Endothelial cell of umbilical vein (primary cell): ENCODE results near the gene AIRE. TPM values are rescaled to one million over a fixed set of nuclear protein-coding genes. Genes with fewer than 3 reads are reported as not detected.

Experiments
- BruUV-seq: library from RNA; stranded (reverse); fragments of 400-500 nt; replicated peaks from 2 replicates; lab custom pipeline; 2021; lab: Mats Ljungman, UMichigan
- CTCF ChIA-PET: fragments of 300-600, 350-600 bp; sonication (Branson Sonifier 250); formaldehyde crosslinking; loops from one replicate; lab custom pipeline; 2021; ENCODE audit warnings: antibody characterized with exemption, inconsistent platforms; lab: Charles Lee
- POLR2A ChIA-PET: fragments of 300-600, 350-600 bp; sonication (Branson Sonifier 250); formaldehyde crosslinking; loops from one replicate; lab custom pipeline; 2021; ENCODE audit warnings: antibody characterized with exemption, inconsistent platforms; lab: Charles Lee
- DNase-seq: peaks from one replicate; pipeline ENCODE4 v3.0.0-alpha.2; 2011; ENCODE audit warnings: low read depth, low spot score
- FAIRE-seq: peaks from 2 replicates; lab custom pipeline; 2011; peaks lifted over from hg19 to GRCh38; lab: Jason Lieb, UNC
- H2AFZ ChIP-seq: 2 replicates; pipeline ENCODE4 v1.6.0; 2012; ENCODE audit warnings: low read depth, low read length, control low read depth, inconsistent platforms
- H3K27ac ChIP-seq: 2 replicates; pipeline ENCODE4 v1.5.1; 2011; ENCODE audit warnings: low read depth, mild to moderate bottlenecking, control low read depth, low read length, moderate library complexity; ENCODE audit not compliant: insufficient read depth
- H3K27me3 ChIP-seq, 2 experiments: 2 replicates each; pipeline versions ENCODE4 v1.6.0 to v1.6.1; 2011; ENCODE audit warnings: low read length in 2 of 2, mixed read lengths in 1 of 2; ENCODE audit not compliant: control insufficient read depth in 2 of 2, insufficient read depth in 2 of 2
- H3K36me3 ChIP-seq, 2 experiments: 2 replicates in 1 of 2; 3 replicates in 1 of 2; pipeline ENCODE4 v1.5.1; 2011; ENCODE audit warnings: low read length in 2 of 2, mild to moderate bottlenecking in 1 of 2, moderate library complexity in 1 of 2; ENCODE audit not compliant: control insufficient read depth in 2 of 2, insufficient read depth in 2 of 2; ENCODE audit errors: extremely low read depth in 1 of 2
- H3K4me1 ChIP-seq: 3 replicates; pipeline ENCODE4 v1.5.1; 2011; ENCODE audit warnings: mild to moderate bottlenecking, low read length; ENCODE audit not compliant: control insufficient read depth, insufficient read depth; ENCODE audit errors: extremely low read depth
- H3K4me2 ChIP-seq: 2 replicates; pipeline ENCODE4 v1.6.1; 2011; ENCODE audit warnings: low read length, control low read depth, mixed read lengths; ENCODE audit not compliant: insufficient read depth
- H3K4me3 ChIP-seq, 3 experiments: fragments of 200-600 bp in 1 of 3; sonication (generic), shearing (Covaris generic) in 1 of 3; replicated peaks in 1 of 3; 2 replicates each; pipeline ENCODE4 v1.5.1; 2011 to 2016; ENCODE audit warnings: control low read depth in 3 of 3, low read length in 3 of 3, mild to moderate bottlenecking in 2 of 3, inconsistent platforms in 1 of 3, low read depth in 1 of 3, moderate library complexity in 1 of 3; ENCODE audit not compliant: insufficient read depth in 1 of 3
- H3K79me2 ChIP-seq: 2 replicates; pipeline ENCODE4 v1.6.0; 2012; ENCODE audit warnings: low read length, inconsistent platforms; ENCODE audit not compliant: control insufficient read depth, insufficient read depth
- H3K9ac ChIP-seq: replicated peaks from 2 replicates; pipeline ENCODE3; 2011; ENCODE audit warnings: low read length, control low read depth; ENCODE audit not compliant: insufficient read depth; ENCODE audit errors: extremely low read depth
- H3K9me1 ChIP-seq: replicated peaks from 3 replicates; pipeline ENCODE4 v1.6.0; 2011; ENCODE audit warnings: mild to moderate bottlenecking, low read length; ENCODE audit not compliant: control insufficient read depth, insufficient read depth; ENCODE audit errors: extremely low read depth
- H3K9me3 ChIP-seq: replicated peaks from 2 replicates; pipeline ENCODE4 v1.5.1; 2012; ENCODE audit warnings: low read length, inconsistent platforms; ENCODE audit not compliant: control insufficient read depth, insufficient read depth
- H4K20me1 ChIP-seq: replicated peaks from 2 replicates; pipeline ENCODE3; 2011; ENCODE audit warnings: mild to moderate bottlenecking, low read length; ENCODE audit not compliant: control insufficient read depth, insufficient read depth; ENCODE audit errors: extremely low read depth
- EZH2 ChIP-seq: IDR thresholded peaks from 2 replicates; pipeline ENCODE4 v1.6.1; 2012; ENCODE audit warnings: borderline replicate concordance, low read depth, mild to moderate bottlenecking, moderate library complexity, low read length, inconsistent platforms; ENCODE audit not compliant: severe bottlenecking
- FOS ChIP-seq: IDR thresholded peaks from 2 replicates; pipeline ENCODE4 v1.6.1; 2011; ENCODE audit warnings: mild to moderate bottlenecking, low read length, moderate library complexity, borderline replicate concordance; ENCODE audit not compliant: insufficient read depth
- GATA2 ChIP-seq: IDR thresholded peaks from 2 replicates; pipeline ENCODE4 v1.7.0; 2011; ENCODE audit warnings: low read depth, mild to moderate bottlenecking, moderate library complexity, mixed read lengths, low read length; ENCODE audit not compliant: insufficient read length, insufficient read depth
- JUN ChIP-seq: IDR thresholded peaks from 2 replicates; pipeline ENCODE4 v1.6.1; 2011; ENCODE audit warnings: borderline replicate concordance, low read depth; ENCODE audit not compliant: insufficient read length, insufficient read depth
- MYC ChIP-seq: IDR thresholded peaks from one replicate; pipeline ENCODE4 v1.6.1; 2011; ENCODE audit warnings: mild to moderate bottlenecking, low read depth, low read length
- POLR2A ChIP-seq: IDR thresholded peaks from 2 replicates; pipeline ENCODE4 v1.6.1; 2012; ENCODE audit warnings: low read depth, mild to moderate bottlenecking, control low read depth, low read length
- POLR2AphosphoS5 ChIP-seq: IDR thresholded peaks from 2 replicates; pipeline ENCODE4 v1.6.1; 2012; ENCODE audit warnings: low read depth, mild to moderate bottlenecking, control low read depth, low read length, moderate library complexity; ENCODE audit not compliant: insufficient read depth
- dilution Hi-C: fragments of 300-500 bp; cut with MboI; formaldehyde crosslinking; loops from one replicate; pipeline ENCODE4 v1.15.0; 2019; ENCODE audit warnings: low sequenced_read_pairs; ENCODE audit not compliant: extremely low pct_ligation_motif_present
- intact Hi-C: fragments of 100-400 bp; cut with micrococcal nuclease; formaldehyde crosslinking; loops from one replicate; pipeline ENCODE4 v1.10.0; 2022
- polyA plus RNA-seq, 4 experiments: library from polyadenylated mRNA; depleted of rRNA in 3 of 4; stranded (reverse) in 3 of 4; unstranded in 1 of 4; fragments of >200 nt; gene quantifications; 2 replicates each; pipeline versions ENCODE4 v1.2.1 to v1.2.3, GENCODE V29; 2011 to 2012; ENCODE audit warnings: missing spikeins in 1 of 4
- total RNA-seq: library from RNA; stranded (reverse); gene quantifications from 2 replicates; pipeline ENCODE4 v1.2.3, GENCODE V29; 2021
- TF ChIP-seq, protein P1 (sequence below): IDR thresholded peaks from 2 replicates; pipeline ENCODE4 v1.6.1; 2011; ENCODE audit not compliant: insufficient read depth, insufficient read length
- TF ChIP-seq, protein P2 (sequence below), 2 donors: IDR thresholded peaks; 1 replicate in 1 of 2; 2 replicates in 1 of 2; pipeline ENCODE4 v1.5.1; 2011; ENCODE audit warnings: low read length in 2 of 2, mild to moderate bottlenecking in 2 of 2, moderate library complexity in 2 of 2, control low read depth in 1 of 2, inconsistent platforms in 1 of 2, low read depth in 1 of 2; ENCODE audit not compliant: insufficient read depth in 1 of 2; ENCODE audit errors: extremely low read depth in 1 of 2

AIRE gene
- total and polyA plus RNA-seq, 2 donors (not counting 3 experiments of a cell fraction or from before 2014, with no cell fraction given): 0.04 to 0.11 TPM

- TF ChIP-seq, protein P1, sequence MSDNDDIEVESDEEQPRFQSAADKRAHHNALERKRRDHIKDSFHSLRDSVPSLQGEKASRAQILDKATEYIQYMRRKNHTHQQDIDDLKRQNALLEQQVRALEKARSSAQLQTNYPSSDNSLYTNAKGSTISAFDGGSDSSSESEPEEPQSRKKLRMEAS: no peak
- no peak for TF ChIP-seq MYC
- no peak for TF ChIP-seq JUN
- TF ChIP-seq, protein P2, sequence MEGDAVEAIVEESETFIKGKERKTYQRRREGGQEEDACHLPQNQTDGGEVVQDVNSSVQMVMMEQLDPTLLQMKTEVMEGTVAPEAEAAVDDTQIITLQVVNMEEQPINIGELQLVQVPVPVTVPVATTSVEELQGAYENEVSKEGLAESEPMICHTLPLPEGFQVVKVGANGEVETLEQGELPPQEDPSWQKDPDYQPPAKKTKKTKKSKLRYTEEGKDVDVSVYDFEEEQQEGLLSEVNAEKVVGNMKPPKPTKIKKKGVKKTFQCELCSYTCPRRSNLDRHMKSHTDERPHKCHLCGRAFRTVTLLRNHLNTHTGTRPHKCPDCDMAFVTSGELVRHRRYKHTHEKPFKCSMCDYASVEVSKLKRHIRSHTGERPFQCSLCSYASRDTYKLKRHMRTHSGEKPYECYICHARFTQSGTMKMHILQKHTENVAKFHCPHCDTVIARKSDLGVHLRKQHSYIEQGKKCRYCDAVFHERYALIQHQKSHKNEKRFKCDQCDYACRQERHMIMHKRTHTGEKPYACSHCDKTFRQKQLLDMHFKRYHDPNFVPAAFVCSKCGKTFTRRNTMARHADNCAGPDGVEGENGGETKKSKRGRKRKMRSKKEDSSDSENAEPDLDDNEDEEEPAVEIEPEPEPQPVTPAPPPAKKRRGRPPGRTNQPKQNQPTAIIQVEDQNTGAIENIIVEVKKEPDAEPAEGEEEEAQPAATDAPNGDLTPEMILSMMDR (IDR thresholded peaks at IDR 0.05; ENCODE audit: extremely low read depth in 1 of 2, insufficient read depth in 1 of 2, low read depth in 1 of 2, low read length in 2 of 2): no peak
- TF ChIP-seq GATA2: no peak
- CTCF ChIA-PET: interaction anchor here (1.4 kb wide), 1 partner anchor 25 kb away, joined by 5 read pairs; no protein-coding TSS in a partner anchor
- no peak for FAIRE-seq
Observed at GRCh38 chr21:44273046-44273445, 12.6 kb upstream of the AIRE start.

GRCh38 chr21:44275041-44275440, 10.6 kb upstream of the AIRE start:
- no peak overlapping the region for H2AFZ ChIP-seq
- no peak overlapping the region for H3K9ac ChIP-seq
- H3K4me2 ChIP-seq: no peak overlapping the region
- dilution Hi-C loops: no loop called here
- H3K4me1 ChIP-seq: no peaks in the 10 kb centered on the region
- no peak overlapping the region for H3K4me3 ChIP-seq
- H3K9me1 ChIP-seq: no peaks in the 10 kb centered on the region
- H4K20me1 ChIP-seq: no peaks in the 10 kb centered on the region
- H3K36me3 ChIP-seq: no peaks in the 10 kb centered on the region
- no peaks in the 10 kb centered on the region for H3K27me3 ChIP-seq
- TF ChIP-seq, protein P2 (IDR thresholded peaks at IDR 0.05; ENCODE audit: extremely low read depth in 1 of 2, insufficient read depth in 1 of 2, low read depth in 1 of 2, low read length in 2 of 2): no peak
- no peak for TF ChIP-seq POLR2AphosphoS5
- no peak for TF ChIP-seq EZH2
- TF ChIP-seq FOS: no peak
- TF ChIP-seq, protein P1: no peak
- no peak for TF ChIP-seq JUN
- no peak for TF ChIP-seq POLR2A
- no peak for TF ChIP-seq GATA2
- no peak for TF ChIP-seq MYC
- DNase-seq (no peak), FAIRE-seq (no peak)
- CTCF ChIA-PET: no interaction called here
- H3K79me2 ChIP-seq: no peaks in the 10 kb centered on the region
- intact Hi-C loops: no loop called here
- no TSS peak for BruUV-seq
- no peaks in the 10 kb centered on the region for H3K9me3 ChIP-seq
- H3K27ac ChIP-seq: no peak overlapping the region
- POLR2A ChIA-PET: no interaction called here

More at GRCh38 chr21:44273046-44273445, 12.6 kb upstream of the AIRE start:
- no peak overlapping the region for H3K4me2 ChIP-seq
- POLR2A ChIA-PET: no interaction called here
- no peaks in the 10 kb centered on the region for H4K20me1 ChIP-seq
- no peaks in the 10 kb centered on the region for H3K36me3 ChIP-seq
- no peak overlapping the region for H3K4me3 ChIP-seq
- H3K9me3 ChIP-seq: no peaks in the 10 kb centered on the region
- H3K27ac ChIP-seq: no peak overlapping the region
- no peak overlapping the region for H2AFZ ChIP-seq
- no peaks in the 10 kb centered on the region for H3K27me3 ChIP-seq
- no peak overlapping the region for H3K9ac ChIP-seq
- intact Hi-C loops (no loop called here), dilution Hi-C loops (no loop called here)
- BruUV-seq: no TSS peak
- H3K9me1 ChIP-seq: no peaks in the 10 kb centered on the region
- DNase-seq: no peak
- H3K79me2 ChIP-seq: no peaks in the 10 kb centered on the region
- H3K4me1 ChIP-seq: no peaks in the 10 kb centered on the region
